H1 (cell line): ENCODE data around the gene LCN10. TPM values are rescaled to one million over a fixed set of nuclear protein-coding genes. Genes with fewer than 3 reads are reported as not detected.

ENCODE experiments used
- CTCF ChIA-PET: fragments of 300-600 bp; sonication (Branson Sonifier 250); formaldehyde crosslinking; loops from one replicate; lab custom pipeline; 2021; ENCODE audit not compliant: partially characterized antibody; lab: Charles Lee
- POLR2A ChIA-PET: fragments of 300-600 bp; sonication (Branson Sonifier 250); formaldehyde crosslinking; loops from one replicate; lab custom pipeline; 2021; ENCODE audit warnings: inconsistent platforms; ENCODE audit not compliant: partially characterized antibody; lab: Charles Lee
- DNase-seq, 2 experiments: peaks; one replicate each; pipeline versions ENCODE4 v3.0.0 to v3.0.0-alpha.2; 2010 to 2022; ENCODE audit warnings: low spot score in 2 of 2, low read depth in 1 of 2, mixed read lengths in 1 of 2
- FAIRE-seq: peaks from 2 replicates; lab custom pipeline; 2011; peaks lifted over from hg19 to GRCh38; lab: Jason Lieb, UNC
- H2AFZ ChIP-seq: 2 replicates; pipeline ENCODE4 v1.8.1; 2012; ENCODE audit warnings: low read length, inconsistent platforms
- H2AK5ac ChIP-seq: 2 replicates; pipeline ENCODE4 v1.6.1; 2013; ENCODE audit warnings: low read depth, low read length
- H2BK120ac ChIP-seq: replicated peaks from 2 replicates; pipeline ENCODE3; 2013; ENCODE audit warnings: low read depth, low read length, inconsistent platforms
- H2BK12ac ChIP-seq: 2 replicates; pipeline ENCODE4 v1.6.1; 2013; ENCODE audit warnings: low read depth, low read length
- H2BK15ac ChIP-seq: 2 replicates; pipeline ENCODE4 v1.6.1; 2013; ENCODE audit warnings: low read length
- H2BK20ac ChIP-seq: 2 replicates; pipeline ENCODE4 v1.6.1; 2013; ENCODE audit warnings: low read length
- H2BK5ac ChIP-seq: 2 replicates; pipeline ENCODE4 v1.6.1; 2013; ENCODE audit warnings: low read depth, low read length
- H3K14ac ChIP-seq: 2 replicates; pipeline ENCODE4 v1.6.1; 2013; ENCODE audit warnings: inconsistent platforms; ENCODE audit not compliant: insufficient read length
- H3K18ac ChIP-seq: 2 replicates; pipeline ENCODE4 v1.6.1; 2013; ENCODE audit warnings: low read length; ENCODE audit errors: extremely low read depth
- H3K23ac ChIP-seq: 2 replicates; pipeline ENCODE4 v1.6.1; 2013; ENCODE audit warnings: inconsistent platforms; ENCODE audit not compliant: insufficient read length
- H3K23me2 ChIP-seq: 2 replicates; pipeline ENCODE4 v1.6.1; 2013; ENCODE audit warnings: low read depth, low read length
- H3K27ac ChIP-seq: 2 replicates; pipeline ENCODE4 v1.6.1; 2011; ENCODE audit warnings: low read depth, low read length, inconsistent platforms
- H3K27me3 ChIP-seq, 4 experiments: replicated peaks in 1 of 4; 1 replicate in 1 of 4; 2 replicates in 3 of 4; pipeline versions ENCODE4 v1.6.1 to v1.8.1; 2011 to 2013; ENCODE audit warnings: low read length in 3 of 4, mild to moderate bottlenecking in 3 of 4, inconsistent platforms in 2 of 4, mixed read lengths in 2 of 4, moderate library complexity in 1 of 4; ENCODE audit not compliant: control insufficient read depth in 3 of 4, insufficient read depth in 3 of 4; ENCODE audit errors: extremely low read depth in 1 of 4
- H3K36me3 ChIP-seq, 4 experiments: 2 replicates each; pipeline versions ENCODE4 v1.6.1 to v1.8.1; 2011 to 2013; ENCODE audit warnings: mild to moderate bottlenecking in 4 of 4, low read length in 3 of 4, moderate library complexity in 2 of 4, control low read depth in 1 of 4, inconsistent platforms in 1 of 4; ENCODE audit not compliant: insufficient read depth in 4 of 4, control insufficient read depth in 2 of 4
- H3K4ac ChIP-seq: replicated peaks from 2 replicates; pipeline ENCODE3; 2013; ENCODE audit warnings: low read length, low read depth, mixed read lengths, inconsistent platforms; ENCODE audit not compliant: insufficient read length
- H3K4me1 ChIP-seq, 4 experiments: replicated peaks in 1 of 4; 1 replicate in 1 of 4; 2 replicates in 3 of 4; pipeline versions ENCODE4 v1.6.1 to v1.8.1; 2011 to 2013; ENCODE audit warnings: low read length in 3 of 4, inconsistent platforms in 2 of 4, mixed read lengths in 1 of 4; ENCODE audit not compliant: insufficient read depth in 4 of 4, control insufficient read depth in 3 of 4
- H3K4me2 ChIP-seq, 2 experiments: 2 replicates each; pipeline versions ENCODE4 v1.6.1 to v1.8.1; 2011 to 2013; ENCODE audit warnings: low read depth in 2 of 2, low read length in 2 of 2, control low read depth in 1 of 2, inconsistent platforms in 1 of 2, mild to moderate bottlenecking in 1 of 2; ENCODE audit not compliant: insufficient read depth in 1 of 2
- H3K4me3 ChIP-seq, 4 experiments: fragments of 200-600, 300-600 bp in 1 of 4; sonication (generic), shearing (Covaris generic), sonication (Bioruptor Twin) in 1 of 4; 2 replicates each; pipeline versions ENCODE4 v1.5.1 to v1.8.1; 2011 to 2016; ENCODE audit warnings: low read length in 4 of 4, low read depth in 3 of 4, control low read depth in 2 of 4, inconsistent platforms in 2 of 4, mild to moderate bottlenecking in 2 of 4, mixed read lengths in 1 of 4, moderate library complexity in 1 of 4; ENCODE audit not compliant: insufficient read depth in 2 of 4; ENCODE audit errors: extremely low read depth in 1 of 4
- H3K56ac ChIP-seq: replicated peaks from 2 replicates; pipeline ENCODE3; 2013; ENCODE audit warnings: low read depth, mild to moderate bottlenecking, mixed read lengths, low read length, inconsistent platforms; ENCODE audit not compliant: insufficient read length
- H3K79me1 ChIP-seq: 2 replicates; pipeline ENCODE4 v1.6.1; 2013; ENCODE audit warnings: low read depth, low read length, control low read depth
- H3K79me2 ChIP-seq, 2 experiments: 2 replicates each; pipeline versions ENCODE4 v1.6.1 to v1.8.1; 2012 to 2013; ENCODE audit warnings: low read length in 2 of 2, mild to moderate bottlenecking in 2 of 2, inconsistent platforms in 1 of 2; ENCODE audit not compliant: insufficient read depth in 2 of 2, control insufficient read depth in 1 of 2
- H3K9ac ChIP-seq, 4 experiments: replicated peaks in 1 of 4; 1 replicate in 1 of 4; 2 replicates in 3 of 4; pipeline versions ENCODE4 v1.6.1 to v1.8.1; 2011 to 2013; ENCODE audit warnings: low read depth in 3 of 4, low read length in 3 of 4, control low read depth in 2 of 4, mild to moderate bottlenecking in 2 of 4, moderate library complexity in 2 of 4, inconsistent platforms in 1 of 4; ENCODE audit errors: extremely low read depth in 1 of 4
- H3K9me3 ChIP-seq, 2 experiments: 2 replicates each; pipeline versions ENCODE4 v1.6.1 to v1.8.1; 2012 to 2013; ENCODE audit warnings: mild to moderate bottlenecking in 2 of 2, moderate library complexity in 2 of 2, control low read depth in 1 of 2, inconsistent platforms in 1 of 2, low read depth in 1 of 2, low read length in 1 of 2, mixed read lengths in 1 of 2; ENCODE audit not compliant: insufficient read depth in 2 of 2
- H4K20me1 ChIP-seq, 2 experiments: replicated peaks in 1 of 2; 2 replicates each; pipeline versions ENCODE3 to v1.8.1; 2011 to 2013; ENCODE audit warnings: inconsistent platforms in 2 of 2, low read length in 2 of 2, mild to moderate bottlenecking in 1 of 2; ENCODE audit not compliant: insufficient read depth in 2 of 2, control insufficient read depth in 1 of 2
- H4K5ac ChIP-seq: 2 replicates; pipeline ENCODE4 v1.6.1; 2013; ENCODE audit warnings: low read length, low read depth, mixed read lengths, inconsistent platforms; ENCODE audit not compliant: insufficient read length
- H4K8ac ChIP-seq: 2 replicates; pipeline ENCODE4 v1.8.0; 2013; ENCODE audit warnings: mild to moderate bottlenecking, moderate library complexity, low read length, inconsistent platforms; ENCODE audit not compliant: insufficient read depth; ENCODE audit errors: extremely low read depth
- H4K91ac ChIP-seq: replicated peaks from 2 replicates; pipeline ENCODE3; 2013; ENCODE audit warnings: low read length, mixed read lengths, inconsistent platforms; ENCODE audit not compliant: insufficient read length
- CBX8 ChIP-seq: fragments of 300-800, 300-1000 bp; sonication (generic); IDR thresholded peaks from 2 replicates; pipeline ENCODE4 v1.7.1; 2016; ENCODE audit warnings: low read depth, low read length, borderline replicate concordance
- CHD2 ChIP-seq: IDR thresholded peaks from 2 replicates; pipeline ENCODE4 v1.6.1; 2012; ENCODE audit warnings: low read length, improper control_type of control experiment
- CTCF ChIP-seq, 3 experiments: IDR thresholded peaks; 1 replicate in 2 of 3; 2 replicates in 1 of 3; pipeline versions ENCODE4 v1.5.1 to v1.6.1; 2011; ENCODE audit warnings: low read length in 3 of 3, mild to moderate bottlenecking in 3 of 3, inconsistent platforms in 2 of 3, low read depth in 1 of 3, moderate library complexity in 1 of 3; ENCODE audit not compliant: insufficient read depth in 1 of 3; ENCODE audit errors: control extremely low read depth in 1 of 3
- JUN ChIP-seq: IDR thresholded peaks from 2 replicates; pipeline ENCODE4 v1.6.1; 2011; ENCODE audit warnings: low read depth, mild to moderate bottlenecking, improper control_type of control experiment, low read length
- POLR2AphosphoS5 ChIP-seq: IDR thresholded peaks from 2 replicates; pipeline ENCODE4 v1.6.1; 2011; ENCODE audit warnings: low read depth, low read length
- RXRA ChIP-seq: IDR thresholded peaks from 2 replicates; pipeline ENCODE4 v1.6.1; 2011; ENCODE audit warnings: low read depth, mild to moderate bottlenecking, low read length, moderate library complexity; ENCODE audit not compliant: insufficient read depth
- TAF1 ChIP-seq: IDR thresholded peaks from 2 replicates; pipeline ENCODE4 v1.6.1; 2011; ENCODE audit warnings: mild to moderate bottlenecking, low read depth, low read length
- WGBS, 2 experiments: shearing (Covaris generic) in 1 of 2; methylation state at CpG; one replicate each; pipeline versions ENCODE4 v1.1.6 to v1.1.7; 2013 to 2015; ENCODE audit warnings: low lambda C conversion rate in 2 of 2, mixed read lengths in 2 of 2, inconsistent platforms in 1 of 2, low coverage in 1 of 2, missing lambda C conversion rate in 1 of 2; ENCODE audit not compliant: insufficient replicate concordance in 2 of 2, insufficient coverage in 1 of 2, insufficient read length in 1 of 2; ENCODE audit errors: extremely low coverage in 1 of 2, missing lambda C conversion rate in 1 of 2; 5-methylcytosine and 5-hydroxymethylcytosine counted together
- polyA plus RNA-seq, 7 experiments: library from polyadenylated mRNA; depleted of rRNA in 3 of 7; stranded (reverse) in 5 of 7; unstranded in 2 of 7; fragments of >200 nt in 5 of 7; fragments of 200-250 nt in 2 of 7; gene quantifications; 1 replicate in 5 of 7; 2 replicates in 1 of 7; 4 replicates in 1 of 7; pipeline versions ENCODE4 v1.2.1 to v1.2.3, GENCODE V29; 2011 to 2013; ENCODE audit warnings: missing spikeins in 2 of 7, mixed read lengths in 2 of 7
- total RNA-seq: library from RNA; stranded (reverse); fragmentation: NEBNext Ultra II Directional; extraction: Animal tissue kit (Norgen Biotek cat#: 25700); gene quantifications from 2 replicates; pipeline ENCODE4 v1.2.1, GENCODE V29; 2021

Gene LCN10
- total and polyA plus RNA-seq, 2 of the 8 experiments (the other 6 are each of a cell fraction or from before 2014, with no cell fraction given): 2.6 to 2.8 TPM

- Histone ChIP-seq H3K4me3 (peak within 1 kb of the TSS; percentile 65 to 94 (median 78)), H3K79me1 (peaks cover 19% of the 10 kb centered on the region), H2BK120ac (no peak within 1 kb of the TSS), H2BK12ac (no peak within 1 kb of the TSS), H3K79me2 (peaks cover 0 to 11% of the 10 kb centered on the region in 2 experiments; a peak in 1 of 4 replicates), H2AK5ac (peak within 1 kb of the TSS; percentile 53; the same call in 1 of the 2 replicates), H4K5ac (peak within 1 kb of the TSS; percentile 42), H2BK5ac (no peak within 1 kb of the TSS), H3K4me2 (peak within 1 kb of the TSS; percentile 80 to 90), H3K27me3 (peaks cover 0 to 4% (median 3%) of the 10 kb centered on the region in 4 experiments; a peak in 4 of 7 replicates), H3K9ac (peak within 1 kb of the TSS; percentile 20 to 84 (median 54)), H2BK15ac (peak within 1 kb of the TSS; percentile 88; the same call in 1 of the 2 replicates), H3K27ac (no peak within 1 kb of the TSS; the same call in 1 of the 2 replicates), H3K18ac (peak within 1 kb of the TSS; percentile 19), H4K8ac (no peak within 1 kb of the TSS), H2BK20ac (no peak within 1 kb of the TSS), H2AFZ (peak within 1 kb of the TSS; percentile 41; the same call in 1 of the 2 replicates), H4K91ac (no peak within 1 kb of the TSS), H3K23me2 (peaks cover 3% of the 10 kb centered on the region; the same call in 1 of the 2 replicates), H3K4ac (no peak within 1 kb of the TSS), H4K20me1 (peaks cover 11 to 13% of the 10 kb centered on the region in 2 experiments), H3K36me3 (no peaks in the 10 kb centered on the region), H3K56ac (no peak within 1 kb of the TSS), H3K23ac (no peak within 1 kb of the TSS), H3K9me3 (no peaks in the 10 kb centered on the region), H3K4me1 (peaks cover 0 to 12% (median 6%) of the 10 kb centered on the region in 4 experiments; a peak in 5 of 7 replicates), H3K14ac (no peak within 1 kb of the TSS)
- ChIA-PET CTCF (interaction anchor here (1.0 to 1.8 kb wide), 3 partner anchors 10 to 17 kb away, joined by 3 to 6 read pairs (median 5); no protein-coding TSS in a partner anchor), POLR2A (interaction anchor here (4.7 to 11.2 kb wide), 2 partner anchors 10 to 20 kb away, joined by 46 to 223 read pairs; no protein-coding TSS in a partner anchor)
- FAIRE-seq (no peak), DNase-seq (peak in 1 of 2 experiments; percentile 86)
- 3% methylated on average over 29 of the region's 119 CpGs; no CpG with 5 or more reads in 1 of the 2 experiments for WGBS, 2 experiments
- TF ChIP-seq POLR2AphosphoS5 (no peak), CTCF (IDR thresholded peaks at IDR 0.05; ENCODE audit: control extremely low read depth in 1 of 3, insufficient read depth in 1 of 3, low read depth in 1 of 3, low read length in 3 of 3) (no peak), TAF1 (peak; percentile 37; the same call in 1 of the 2 replicates), CHD2 (no peak), JUN (no peak), CBX8 (no peak), RXRA (no peak)
Observed at GRCh38 chr9:136711751-136712689, 30.7 kb downstream of the LCN10 start, which contains the start of gene DIPK1B. DIPK1B (plus strand) TSS chr9:136712572; CDS start chr9:136712666, 94 bp downstream.
